HT1080 (cell line): ENCODE results near the gene MBNL2. TPM values are rescaled to one million over a fixed set of nuclear protein-coding genes. Genes with fewer than 3 reads are reported as not detected.
A peak's percentile ranks its signal among the peaks of the same experiment; 100 is the strongest.

Experiments
- DNase-seq: peaks from one replicate; pipeline ENCODE4 v3.0.0-alpha.2; 2015; ENCODE audit warnings: low read depth
- total RNA-seq: library from RNA; depleted of rRNA; stranded (reverse); fragments of >200 nt; shearing (Covaris generic); gene quantifications from 2 replicates; pipeline ENCODE4 v1.2.3, GENCODE V29; 2014

The MBNL2 gene
- total RNA-seq, 1 experiment from 2014 or later: 19.4 TPM

- DNase-seq: no peak
Observed at GRCh38 chr13:97211300-97211699, 10.8 kb upstream of the MBNL2 start.

- DNase-seq: no peak
Observed at GRCh38 chr13:97212004-97212403, 10.1 kb upstream of the MBNL2 start.

- DNase-seq: peak; percentile 61
Observed at GRCh38 chr13:97212601-97213040, 9.5 kb upstream of the MBNL2 start.

- no peak for DNase-seq
Observed at GRCh38 chr13:97214921-97215320, 7.2 kb upstream of the MBNL2 start.

- DNase-seq: no peak
Observed at GRCh38 chr13:97215325-97215724, 6.8 kb upstream of the MBNL2 start.

GRCh38 chr13:97219226-97219625 lies 2.9 kb upstream of the MBNL2 start:
- no peak for DNase-seq

GRCh38 chr13:97220151-97220900 lies 1.8 kb upstream of the MBNL2 start:
- DNase-seq: no peak

GRCh38 chr13:97221046-97221445 lies 1.1 kb upstream of the MBNL2 start:
- DNase-seq: no peak

GRCh38 chr13:97221466-97221865 lies 667 bp upstream of the MBNL2 start:
- no peak for DNase-seq

- no peak for DNase-seq
Observed at GRCh38 chr13:97223037-97223710, 1.0 kb downstream of the MBNL2 start.

- DNase-seq: peak; percentile 83
Observed at GRCh38 chr13:97223711-97224541, 1.8 kb downstream of the MBNL2 start.

- DNase-seq: peak; percentile 50
Observed at GRCh38 chr13:97224544-97225300, 2.6 kb downstream of the MBNL2 start.

GRCh38 chr13:97225533-97225932 lies 3.4 kb downstream of the MBNL2 start:
- no peak for DNase-seq

- DNase-seq: no peak
Observed at GRCh38 chr13:97226013-97226412, 3.9 kb downstream of the MBNL2 start.

- no peak for DNase-seq
Observed at GRCh38 chr13:97226788-97227627, 4.9 kb downstream of the MBNL2 start.

- no peak for DNase-seq
Observed at GRCh38 chr13:97228850-97229521, 6.9 kb downstream of the MBNL2 start.

GRCh38 chr13:97229699-97230098 lies 7.6 kb downstream of the MBNL2 start:
- DNase-seq: no peak

- DNase-seq: no peak
Observed at GRCh38 chr13:97231118-97231828, 9.1 kb downstream of the MBNL2 start.

GRCh38 chr13:97231829-97232196 lies 9.7 kb downstream of the MBNL2 start:
- no peak for DNase-seq
